ENCODE results near the gene MYH9.

MYH9 gene

GRCh38 chr22:36239401-36240171, 148.2 kb downstream of the MYH9 start, which contains the start of gene APOL2:
TSS of gene APOL2 (minus strand) at chr22:36239527. CDS start at chr22:36233162, 6,365 bp downstream.
- FAIRE-seq: peak; percentile 96

- no peak for FAIRE-seq
Observed at GRCh38 chr22:36239150-36239400, 148.7 kb downstream of the MYH9 start.

- FAIRE-seq: no peak
Observed at GRCh38 chr22:36238373-36239149, 149.2 kb downstream of the MYH9 start.

GRCh38 chr22:36237462-36238372, 150.1 kb downstream of the MYH9 start:
- no peak for FAIRE-seq

- no peak for FAIRE-seq
Observed at GRCh38 chr22:36236388-36237319, 151.1 kb downstream of the MYH9 start.

- FAIRE-seq: no peak
Observed at GRCh38 chr22:36235585-36235984, 152.2 kb downstream of the MYH9 start.

GRCh38 chr22:36234919-36235318, 152.8 kb downstream of the MYH9 start:
- no peak for FAIRE-seq

GRCh38 chr22:36234213-36234612, 153.6 kb downstream of the MYH9 start:
- no peak for FAIRE-seq

GRCh38 chr22:36233796-36234195, 154.0 kb downstream of the MYH9 start:
- no peak for FAIRE-seq

- no peak for FAIRE-seq
Observed at GRCh38 chr22:36232715-36233401, 154.9 kb downstream of the MYH9 start.
